Colonic mucosa (tissue), 4 donors: ENCODE results near the gene USP37. TPM values are rescaled to one million over a fixed set of nuclear protein-coding genes. Genes with fewer than 3 reads are reported as not detected.

Source experiments
- DNase-seq: peaks from one replicate; pipeline ENCODE4 v3.0.0-alpha.2; 2020
- H3K27ac ChIP-seq: fragments of 200-600 bp; one replicate; pipeline ENCODE4 v1.8.0; 2021
- H3K27me3 ChIP-seq: fragments of 200-600 bp; one replicate; pipeline ENCODE4 v1.8.0; 2021
- H3K36me3 ChIP-seq: fragments of 200-600 bp; one replicate; pipeline ENCODE4 v1.8.0; 2021
- H3K4me1 ChIP-seq: fragments of 200-600 bp; one replicate; pipeline ENCODE4 v1.8.0; 2021; ENCODE audit warnings: mild to moderate bottlenecking
- H3K4me3 ChIP-seq: fragments of 200-600 bp; one replicate; pipeline ENCODE4 v1.8.0; 2021
- H3K9ac ChIP-seq, 2 donors: one replicate each; pipeline ENCODE4 v1.7.0; 2013; ENCODE audit warnings: control low read depth in 2 of 2, low read depth in 2 of 2, low read length in 2 of 2
- H3K9me3 ChIP-seq: fragments of 200-600 bp; one replicate; pipeline ENCODE4 v1.8.0; 2021
- intact Hi-C: fragments of 100-400 bp; cut with DNase I; formaldehyde crosslinking; loops from one replicate; pipeline ENCODE4 v1.14.1; 2022
- total RNA-seq, 2 donors: library from RNA; stranded (reverse); fragmentation: NEBNext Ultra II Directional in 1 of 2; extraction: Animal tissue kit (Norgen Biotek cat#: 25700) in 1 of 2; gene quantifications; one replicate each; pipeline ENCODE4 v1.2.1, GENCODE V29; 2021
- TF ChIP-seq, protein P1 (sequence below): fragments of 200-600 bp; IDR thresholded peaks from one replicate; pipeline ENCODE4 v1.8.0; 2022; ENCODE audit warnings: antibody characterized with exemption, mild to moderate bottlenecking
- donor health status: healthy.
- donor health status: DM: no; HTN: no; CAD: no.
- donor health status: DM: no; HTN: no; CAD: no.

The USP37 gene
- total RNA-seq, 2 donors from 2014 or later, result 13.1 to 13.4 TPM

DNA sequence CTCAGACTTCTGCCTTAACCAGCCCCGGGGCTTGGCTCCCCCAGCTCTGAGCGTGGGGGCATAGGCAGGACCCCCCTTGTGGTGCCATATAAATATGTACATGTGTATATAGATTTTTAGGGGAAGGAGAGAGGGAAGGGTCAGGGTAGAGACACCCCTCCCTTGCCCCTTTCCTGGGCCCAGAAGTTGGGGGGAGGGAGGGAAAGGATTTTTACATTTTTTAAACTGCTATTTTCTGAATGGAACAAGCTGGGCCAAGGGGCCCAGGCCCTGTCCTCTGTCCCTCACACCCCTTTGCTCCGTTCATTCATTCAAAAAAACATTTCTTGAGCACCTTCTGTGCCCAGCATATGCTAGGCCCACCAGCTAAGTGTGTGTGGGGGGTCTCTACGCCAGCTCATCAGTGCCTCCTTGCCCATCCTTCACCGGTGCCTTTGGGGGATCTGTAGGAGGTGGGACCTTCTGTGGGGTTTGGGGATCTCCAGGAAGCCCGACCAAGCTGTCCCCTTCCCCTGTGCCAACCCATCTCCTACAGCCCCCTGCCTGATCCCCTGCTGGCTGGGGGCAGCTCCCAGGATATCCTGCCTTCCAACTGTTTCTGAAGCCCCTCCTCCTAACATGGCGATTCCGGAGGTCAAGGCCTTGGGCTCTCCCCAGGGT is 162.9 kb downstream of the USP37 start:
- H3K27ac ChIP-seq, result peak overlapping the region; percentile 89
- no peaks in the 10 kb centered on the region for H3K9me3 ChIP-seq
- intact Hi-C loops, result loop anchor here (5.0 to 10.0 kb wide), 2 partner anchors 62 to 240 kb away; no protein-coding TSS in a partner anchor
- DNase-seq, result peak; percentile 26
- no peaks in the 10 kb centered on the region for H3K27me3 ChIP-seq
- no peak overlapping the region for H3K4me3 ChIP-seq
- peak overlapping the region; percentile 73 to 82 for H3K9ac ChIP-seq
- TF ChIP-seq, protein P1, sequence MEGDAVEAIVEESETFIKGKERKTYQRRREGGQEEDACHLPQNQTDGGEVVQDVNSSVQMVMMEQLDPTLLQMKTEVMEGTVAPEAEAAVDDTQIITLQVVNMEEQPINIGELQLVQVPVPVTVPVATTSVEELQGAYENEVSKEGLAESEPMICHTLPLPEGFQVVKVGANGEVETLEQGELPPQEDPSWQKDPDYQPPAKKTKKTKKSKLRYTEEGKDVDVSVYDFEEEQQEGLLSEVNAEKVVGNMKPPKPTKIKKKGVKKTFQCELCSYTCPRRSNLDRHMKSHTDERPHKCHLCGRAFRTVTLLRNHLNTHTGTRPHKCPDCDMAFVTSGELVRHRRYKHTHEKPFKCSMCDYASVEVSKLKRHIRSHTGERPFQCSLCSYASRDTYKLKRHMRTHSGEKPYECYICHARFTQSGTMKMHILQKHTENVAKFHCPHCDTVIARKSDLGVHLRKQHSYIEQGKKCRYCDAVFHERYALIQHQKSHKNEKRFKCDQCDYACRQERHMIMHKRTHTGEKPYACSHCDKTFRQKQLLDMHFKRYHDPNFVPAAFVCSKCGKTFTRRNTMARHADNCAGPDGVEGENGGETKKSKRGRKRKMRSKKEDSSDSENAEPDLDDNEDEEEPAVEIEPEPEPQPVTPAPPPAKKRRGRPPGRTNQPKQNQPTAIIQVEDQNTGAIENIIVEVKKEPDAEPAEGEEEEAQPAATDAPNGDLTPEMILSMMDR, result no peak
- peaks cover 4% of the 10 kb centered on the region for H3K36me3 ChIP-seq
- peaks cover 17% of the 10 kb centered on the region for H3K4me1 ChIP-seq

DNA sequence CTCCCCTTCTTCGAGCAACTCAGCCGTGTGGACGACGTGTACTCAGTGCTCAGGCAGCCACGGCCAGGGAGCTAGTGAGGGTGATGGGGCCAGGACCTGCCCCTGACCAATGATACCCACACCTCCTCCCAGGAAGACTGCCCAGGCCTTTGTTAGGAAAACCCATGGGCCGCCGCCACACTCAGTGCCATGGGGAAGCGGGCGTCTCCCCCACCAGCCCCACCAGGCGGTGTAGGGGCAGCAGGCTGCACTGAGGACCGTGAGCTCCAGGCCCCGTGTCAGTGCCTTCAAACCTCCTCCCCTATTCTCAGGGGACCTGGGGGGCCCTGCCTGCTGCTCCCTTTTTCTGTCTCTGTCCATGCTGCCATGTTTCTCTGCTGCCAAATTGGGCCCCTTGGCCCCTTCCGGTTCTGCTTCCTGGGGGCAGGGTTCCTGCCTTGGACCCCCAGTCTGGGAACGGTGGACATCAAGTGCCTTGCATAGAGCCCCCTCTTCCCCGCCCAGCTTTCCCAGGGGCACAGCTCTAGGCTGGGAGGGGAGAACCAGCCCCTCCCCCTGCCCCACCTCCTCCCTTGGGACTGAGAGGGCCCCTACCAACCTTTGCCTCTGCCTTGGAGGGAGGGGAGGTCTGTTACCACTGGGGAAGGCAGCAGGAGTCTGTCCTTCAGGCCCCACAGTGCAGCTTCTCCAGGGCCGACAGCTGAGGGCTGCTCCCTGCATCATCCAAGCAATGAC is 163.6 kb downstream of the USP37 start:
- peak overlapping the region in 1 of 2 donors; percentile 82 for H3K9ac ChIP-seq
- DNase-seq, result no peak
- TF ChIP-seq, protein P1, result no peak
- H3K4me3 ChIP-seq, result no peak overlapping the region
- peaks cover 4% of the 10 kb centered on the region for H3K36me3 ChIP-seq
- no peaks in the 10 kb centered on the region for H3K9me3 ChIP-seq
- H3K27me3 ChIP-seq, result no peaks in the 10 kb centered on the region
- no peak overlapping the region for H3K27ac ChIP-seq
- peaks cover 17% of the 10 kb centered on the region for H3K4me1 ChIP-seq
- intact Hi-C loops, result loop anchor here (5.0 to 10.0 kb wide), 2 partner anchors 63 to 240 kb away; no protein-coding TSS in a partner anchor

DNA sequence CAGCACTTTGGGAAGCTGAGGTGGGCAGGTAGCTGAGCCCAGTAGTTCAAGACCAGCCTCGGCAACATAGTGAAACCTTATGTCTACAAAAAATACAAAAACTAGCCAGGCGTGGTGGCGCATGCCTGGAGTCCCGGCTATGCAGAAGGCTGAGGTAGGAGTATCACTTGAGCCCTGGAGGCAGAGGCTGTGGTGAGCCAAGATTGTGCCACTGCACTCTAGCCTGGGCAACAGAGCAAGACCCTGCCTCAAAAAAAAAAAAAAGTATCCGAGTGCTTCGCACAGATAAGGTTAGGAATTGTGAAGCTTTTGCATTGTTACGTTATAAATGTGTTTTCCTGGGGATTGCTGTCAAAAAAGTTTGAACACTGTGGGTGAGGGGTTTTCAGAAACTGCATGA is 164.3 kb downstream of the USP37 start:
- Histone ChIP-seq H3K27me3 (no peaks in the 10 kb centered on the region), H3K27ac (no peak overlapping the region), H3K9me3 (no peaks in the 10 kb centered on the region), H3K9ac (no peak overlapping the region), H3K4me3 (no peak overlapping the region), H3K4me1 (peaks cover 17% of the 10 kb centered on the region), H3K36me3 (peaks cover 4% of the 10 kb centered on the region)
- TF ChIP-seq, protein P1, result no peak
- intact Hi-C loops, result loop anchor here (10.0 kb wide), 1 partner anchor 241 kb away; no protein-coding TSS in a partner anchor
- no peak for DNase-seq

DNA sequence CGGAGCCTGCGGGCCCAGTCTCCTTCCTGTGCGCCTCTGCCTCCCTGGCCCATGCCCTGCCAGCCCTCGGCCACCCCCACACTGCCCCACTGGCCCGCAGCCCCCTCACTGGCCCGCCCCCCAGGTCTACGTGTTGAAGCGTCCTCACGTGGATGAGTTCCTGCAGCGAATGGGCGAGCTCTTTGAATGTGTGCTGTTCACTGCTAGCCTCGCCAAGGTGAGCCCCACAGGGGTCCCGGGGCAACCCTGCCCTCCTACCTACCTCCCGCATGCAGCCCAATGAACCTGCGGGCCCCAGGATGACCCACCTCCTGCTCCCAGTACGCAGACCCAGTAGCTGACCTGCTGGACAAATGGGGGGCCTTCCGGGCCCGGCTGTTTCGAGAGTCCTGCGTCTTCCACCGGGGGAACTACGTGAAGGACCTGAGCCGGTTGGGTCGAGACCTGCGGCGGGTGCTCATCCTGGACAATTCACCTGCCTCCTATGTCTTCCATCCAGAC is 165.2 kb downstream of the USP37 start:
- Histone ChIP-seq H3K27ac (no peak overlapping the region), H3K9me3 (no peaks in the 10 kb centered on the region), H3K36me3 (peaks cover 4% of the 10 kb centered on the region), H3K4me3 (no peak overlapping the region), H3K4me1 (peaks cover 17% of the 10 kb centered on the region), H3K9ac (no peak overlapping the region), H3K27me3 (no peaks in the 10 kb centered on the region)
- intact Hi-C loops, result loop anchor here (10.0 kb wide), 1 partner anchor 242 kb away; no protein-coding TSS in a partner anchor
- TF ChIP-seq, protein P1, result no peak
- no peak for DNase-seq

DNA sequence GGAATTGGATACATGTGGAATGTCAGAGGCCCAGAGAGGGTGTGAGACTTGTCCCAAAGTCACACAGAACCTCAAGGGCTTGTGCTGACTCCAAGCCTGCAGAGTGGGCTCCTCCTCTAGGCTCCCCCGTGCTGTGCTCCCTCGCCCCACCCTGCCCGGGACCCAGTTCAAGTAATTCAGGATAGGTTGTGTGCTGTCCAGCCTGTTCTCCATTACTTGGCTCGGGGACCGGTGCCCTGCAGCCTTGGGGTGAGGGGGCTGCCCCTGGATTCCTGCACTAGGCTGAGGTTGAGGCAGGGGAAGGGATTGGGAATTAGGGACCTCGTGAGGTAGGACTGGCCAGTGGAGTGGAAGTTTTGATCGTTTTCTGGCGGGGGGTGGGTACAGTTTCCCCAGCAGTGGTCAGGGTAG is 165.7 kb downstream of the USP37 start:
- H3K27ac ChIP-seq, result no peak overlapping the region
- no peaks in the 10 kb centered on the region for H3K9me3 ChIP-seq
- intact Hi-C loops, result loop anchor here (10.0 kb wide), 1 partner anchor 242 kb away; no protein-coding TSS in a partner anchor
- TF ChIP-seq, protein P1, result no peak
- H3K27me3 ChIP-seq, result no peaks in the 10 kb centered on the region
- H3K4me1 ChIP-seq, result peaks cover 17% of the 10 kb centered on the region
- peak overlapping the region in 1 of 2 donors; percentile 12 for H3K9ac ChIP-seq
- H3K4me3 ChIP-seq, result no peak overlapping the region
- no peak for DNase-seq
- peaks cover 4% of the 10 kb centered on the region for H3K36me3 ChIP-seq
